CD4-positive, alpha-beta T cell (primary cell): ENCODE data around the gene TBCC. TPM values are rescaled to one million over a fixed set of nuclear protein-coding genes. Genes with fewer than 3 reads are reported as not detected.
A peak's percentile ranks its signal among the peaks of the same experiment; 100 is the strongest.

Experiments
- ATAC-seq: fragments of 200-7000 bp; cut with Tn5 transposase; one replicate; pipeline ENCODE4 v1.10.0; 2022; ENCODE audit warnings: mild to moderate bottlenecking; ENCODE audit not compliant: poor library complexity
- CTCF ChIA-PET: fragments of 350-600 bp; sonication (Branson Sonifier 250); formaldehyde crosslinking; loops from one replicate; lab custom pipeline; 2021; ENCODE audit warnings: antibody characterized with exemption, inconsistent platforms; lab: Charles Lee
- POLR2A ChIA-PET: fragments of 350-600 bp; sonication (Branson Sonifier 250); formaldehyde crosslinking; loops from one replicate; lab custom pipeline; 2021; ENCODE audit warnings: antibody characterized with exemption, inconsistent platforms; lab: Charles Lee
- DNase-seq, 14 experiments: peaks; one replicate each; pipeline ENCODE4 v3.0.0-alpha.2; 2013 to 2020; ENCODE audit warnings: mixed read lengths in 2 of 14
- H3K27ac ChIP-seq, 2 donors: one replicate each; pipeline versions ENCODE4 v1.5.1 to v1.7.0; 2013; ENCODE audit warnings: low read length in 2 of 2, low read depth in 1 of 2, mild to moderate bottlenecking in 1 of 2
- H3K27me3 ChIP-seq, 2 experiments: 1 replicate in 1 of 2; 2 replicates in 1 of 2; pipeline versions ENCODE4 v1.6.1 to v1.7.0; 2013; ENCODE audit warnings: low read length in 2 of 2, control low read depth in 1 of 2, mild to moderate bottlenecking in 1 of 2, moderate library complexity in 1 of 2; ENCODE audit not compliant: insufficient read depth in 2 of 2, control insufficient read depth in 1 of 2
- H3K36me3 ChIP-seq: one replicate; pipeline ENCODE4 v1.6.1; 2013; ENCODE audit warnings: low read length, control low read depth; ENCODE audit not compliant: insufficient read depth
- H3K4me1 ChIP-seq: one replicate; pipeline ENCODE4 v1.6.1; 2013; ENCODE audit warnings: low read length, control low read depth; ENCODE audit not compliant: insufficient read depth
- H3K4me3 ChIP-seq: one replicate; pipeline ENCODE4 v1.5.1; 2013; ENCODE audit warnings: mild to moderate bottlenecking, low read length, moderate library complexity
- H3K9me3 ChIP-seq, 2 experiments: 1 replicate in 1 of 2; 2 replicates in 1 of 2; pipeline versions ENCODE4 v1.6.1 to v1.7.0; 2013; ENCODE audit warnings: low read length in 2 of 2, mild to moderate bottlenecking in 2 of 2, control low read depth in 1 of 2, moderate library complexity in 1 of 2; ENCODE audit not compliant: control insufficient read depth in 1 of 2, insufficient read depth in 1 of 2
- H3K27ac Mint-ChIP-seq: one replicate; pipeline ENCODE4 v1.8.0; 2020; ENCODE audit warnings: mixed read lengths
- H3K27me3 Mint-ChIP-seq: one replicate; pipeline ENCODE4 v1.8.0; 2021; ENCODE audit warnings: mixed read lengths
- H3K36me3 Mint-ChIP-seq: one replicate; pipeline ENCODE4 v1.8.0; 2021; ENCODE audit warnings: low read depth, mixed read lengths
- H3K4me1 Mint-ChIP-seq: one replicate; pipeline ENCODE4 v1.8.0; 2021; ENCODE audit warnings: low read depth, mixed read lengths
- H3K4me3 Mint-ChIP-seq: one replicate; pipeline ENCODE4 v1.8.0; 2020; ENCODE audit warnings: mild to moderate bottlenecking, mixed read lengths
- H3K9me3 Mint-ChIP-seq: one replicate; pipeline ENCODE4 v1.8.0; 2020; ENCODE audit warnings: mixed read lengths
- intact Hi-C, 2 experiments: fragments of 100-400 bp; cut with DNase I in 1 of 2; cut with micrococcal nuclease in 1 of 2; formaldehyde crosslinking; loops; one replicate each; pipeline versions ENCODE4 v1.15.1 to v1.9.0; 2023 to 2025; cut with DNase I, micrococcal nuclease
- total RNA-seq, 174 experiments: library from RNA in 2 of 174; stranded (reverse) in 2 of 174; gene quantifications; one replicate each; pipeline ENCODE4 v1.2.3 and lab custom pipeline; 2021 to 2026
- TF ChIP-seq, protein P1 (sequence below): fragments of 200-600 bp; IDR thresholded peaks from one replicate; pipeline ENCODE4 v1.8.0; 2022; ENCODE audit warnings: antibody characterized with exemption, mild to moderate bottlenecking

The TBCC gene
- total RNA-seq, 2 experiments from 2014 or later, result 67.3 to 68.3 TPM

DNA sequence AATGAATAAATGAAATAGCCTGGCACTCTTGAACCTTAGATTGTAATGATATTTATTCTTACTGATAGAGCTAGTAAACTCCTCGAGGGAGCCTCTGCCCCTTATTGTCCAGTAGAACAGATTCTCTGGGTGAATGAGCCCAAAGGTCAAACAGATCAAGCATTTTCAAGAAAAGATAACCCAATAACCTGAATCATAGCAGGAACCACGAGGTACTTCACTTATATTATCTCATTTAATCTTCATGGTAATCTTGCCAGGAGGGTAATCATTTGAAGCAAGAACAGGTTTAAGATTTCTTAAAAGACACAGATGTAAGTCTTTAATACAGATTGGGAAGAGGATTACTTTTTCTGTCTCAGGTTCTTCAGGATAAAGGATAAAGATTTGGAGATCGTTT lies 17.0 kb upstream of the TBCC start:
- peaks cover 47% of the 10 kb centered on the region for H3K36me3 Mint-ChIP-seq
- H3K4me3 ChIP-seq, result no peak overlapping the region
- H3K4me1 Mint-ChIP-seq, result peaks cover 49% of the 10 kb centered on the region
- ChIA-PET POLR2A (interaction anchor here (0.8 to 8.6 kb wide), 5 partner anchors 8 to 37 kb away, joined by 3 to 61 read pairs (median 3); partner anchors contain the start of gene TBCC), CTCF (no interaction called here)
- intact Hi-C loops, result no loop called here
- H3K4me3 Mint-ChIP-seq, result no peak overlapping the region
- no peak for DNase-seq
- no peaks in the 10 kb centered on the region for H3K9me3 ChIP-seq
- H3K27me3 ChIP-seq, result no peaks in the 10 kb centered on the region
- TF ChIP-seq, protein P1, sequence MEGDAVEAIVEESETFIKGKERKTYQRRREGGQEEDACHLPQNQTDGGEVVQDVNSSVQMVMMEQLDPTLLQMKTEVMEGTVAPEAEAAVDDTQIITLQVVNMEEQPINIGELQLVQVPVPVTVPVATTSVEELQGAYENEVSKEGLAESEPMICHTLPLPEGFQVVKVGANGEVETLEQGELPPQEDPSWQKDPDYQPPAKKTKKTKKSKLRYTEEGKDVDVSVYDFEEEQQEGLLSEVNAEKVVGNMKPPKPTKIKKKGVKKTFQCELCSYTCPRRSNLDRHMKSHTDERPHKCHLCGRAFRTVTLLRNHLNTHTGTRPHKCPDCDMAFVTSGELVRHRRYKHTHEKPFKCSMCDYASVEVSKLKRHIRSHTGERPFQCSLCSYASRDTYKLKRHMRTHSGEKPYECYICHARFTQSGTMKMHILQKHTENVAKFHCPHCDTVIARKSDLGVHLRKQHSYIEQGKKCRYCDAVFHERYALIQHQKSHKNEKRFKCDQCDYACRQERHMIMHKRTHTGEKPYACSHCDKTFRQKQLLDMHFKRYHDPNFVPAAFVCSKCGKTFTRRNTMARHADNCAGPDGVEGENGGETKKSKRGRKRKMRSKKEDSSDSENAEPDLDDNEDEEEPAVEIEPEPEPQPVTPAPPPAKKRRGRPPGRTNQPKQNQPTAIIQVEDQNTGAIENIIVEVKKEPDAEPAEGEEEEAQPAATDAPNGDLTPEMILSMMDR, result no peak
- H3K27ac ChIP-seq, result no peak overlapping the region
- H3K27ac Mint-ChIP-seq, result peak overlapping the region; percentile 17
- no peak for ATAC-seq
- H3K27me3 Mint-ChIP-seq, result no peaks in the 10 kb centered on the region
- peaks cover 4% of the 10 kb centered on the region for H3K4me1 ChIP-seq
- H3K36me3 ChIP-seq, result peaks cover 28% of the 10 kb centered on the region
- no peaks in the 10 kb centered on the region for H3K9me3 Mint-ChIP-seq

DNA sequence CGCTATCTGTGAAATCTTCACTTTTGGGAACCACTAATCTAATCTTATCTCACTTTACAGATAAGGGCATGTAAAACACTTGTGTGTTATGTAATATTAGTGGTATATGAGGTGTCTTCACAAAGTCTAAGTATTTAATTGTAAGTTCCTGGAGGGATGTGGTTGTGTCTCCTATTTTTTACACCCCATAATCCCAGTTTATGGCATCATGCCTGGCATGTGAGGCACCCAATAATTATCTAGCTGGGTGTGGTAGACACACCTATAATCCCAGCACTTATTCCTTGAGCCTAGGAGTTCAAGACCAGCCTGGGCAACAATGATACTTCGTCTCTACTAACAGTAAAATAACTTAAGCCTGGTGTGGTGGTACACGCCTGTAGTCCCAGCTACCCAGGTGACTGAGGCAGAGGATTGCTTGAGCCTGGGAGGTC lies 16.5 kb upstream of the TBCC start:
- Histone ChIP-seq H3K4me1 (peaks cover 4% of the 10 kb centered on the region), H3K9me3 (no peaks in the 10 kb centered on the region), H3K36me3 (peaks cover 28% of the 10 kb centered on the region), H3K27ac (no peak overlapping the region), H3K27me3 (no peaks in the 10 kb centered on the region), H3K4me3 (no peak overlapping the region)
- intact Hi-C loops, result no loop called here
- ChIA-PET CTCF (no interaction called here), POLR2A (interaction anchor here (0.8 to 8.6 kb wide), 4 partner anchors 8 to 20 kb away, joined by 3 to 61 read pairs (median 24); partner anchors contain the start of gene TBCC)
- no peak overlapping the region for H3K4me3 Mint-ChIP-seq
- H3K27ac Mint-ChIP-seq, result peak overlapping the region; percentile 17
- peaks cover 49% of the 10 kb centered on the region for H3K4me1 Mint-ChIP-seq
- no peaks in the 10 kb centered on the region for H3K27me3 Mint-ChIP-seq
- ATAC-seq (no peak), DNase-seq (no peak)
- H3K36me3 Mint-ChIP-seq, result peaks cover 47% of the 10 kb centered on the region
- no peaks in the 10 kb centered on the region for H3K9me3 Mint-ChIP-seq
- TF ChIP-seq, protein P1, result no peak

DNA sequence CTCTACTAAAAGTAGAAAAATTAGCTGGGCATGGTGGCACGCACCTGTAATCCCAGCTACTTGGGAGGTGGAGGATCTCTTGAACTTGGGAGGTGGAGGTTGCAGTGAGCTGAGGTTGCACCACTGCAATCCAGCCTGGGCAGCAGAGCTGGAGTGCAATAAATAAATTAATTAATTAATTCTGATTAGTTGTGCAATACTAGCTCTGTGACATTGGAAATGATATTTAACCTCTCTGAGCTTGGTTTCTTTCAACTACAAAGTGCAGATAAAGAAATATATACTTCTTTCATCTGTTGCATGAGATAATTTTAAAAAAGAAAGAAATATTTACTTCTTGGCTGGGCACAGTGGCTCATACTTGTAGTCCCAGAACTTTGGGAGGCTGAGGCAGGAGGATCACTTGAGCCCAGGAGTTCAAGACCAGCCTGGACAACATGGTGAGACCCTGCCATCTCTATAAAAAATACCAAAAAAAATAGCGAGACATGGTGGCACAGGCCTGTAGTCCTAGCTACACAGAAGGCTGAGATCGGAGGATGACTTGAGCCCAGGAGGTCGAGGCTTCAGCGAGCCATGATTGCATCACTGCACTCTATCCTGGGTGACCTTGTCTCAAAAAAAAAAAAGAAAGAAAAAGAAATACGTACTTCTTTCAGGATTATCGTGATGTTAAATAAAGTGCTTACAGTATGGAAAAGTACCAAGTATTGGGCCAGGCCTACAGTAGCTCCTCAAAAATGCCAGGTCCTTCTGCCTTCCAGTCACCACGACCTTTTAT lies 15.6 kb upstream of the TBCC start:
- H3K9me3 ChIP-seq, result no peaks in the 10 kb centered on the region
- no peak overlapping the region for H3K27ac ChIP-seq
- POLR2A ChIA-PET, result interaction anchor here (0.6 to 8.6 kb wide), 4 partner anchors 9 to 28 kb away, joined by 3 to 61 read pairs (median 31); partner anchors contain the start of genes BICRAL and TBCC
- ATAC-seq (no peak), DNase-seq (no peak)
- H3K4me1 ChIP-seq, result peaks cover 4% of the 10 kb centered on the region
- no peak overlapping the region for H3K27ac Mint-ChIP-seq
- TF ChIP-seq, protein P1, result no peak
- H3K36me3 ChIP-seq, result peaks cover 28% of the 10 kb centered on the region
- no peak overlapping the region for H3K4me3 ChIP-seq
- H3K9me3 Mint-ChIP-seq, result no peaks in the 10 kb centered on the region
- peaks cover 54% of the 10 kb centered on the region for H3K4me1 Mint-ChIP-seq
- peaks cover 47% of the 10 kb centered on the region for H3K36me3 Mint-ChIP-seq
- no peaks in the 10 kb centered on the region for H3K27me3 ChIP-seq
- no peak overlapping the region for H3K4me3 Mint-ChIP-seq
- H3K27me3 Mint-ChIP-seq, result no peaks in the 10 kb centered on the region
- CTCF ChIA-PET, result interaction anchor here (1.6 kb wide), 1 partner anchor 35 kb away, joined by 3 read pairs; no protein-coding TSS in a partner anchor
- intact Hi-C loops, result no loop called here
